Activated CD4-positive, CD25-positive, alpha-beta regulatory T cell treated with anti-CD3 and anti-CD28 coated beads, Interleukin-2, amount 50 U/mL, for 24 hours (primary cell): Measurements from ENCODE around the gene OR2H2.

Experiments
- ATAC-seq, 2 donors: fragments of 150-1000 bp; cut with Tn5 transposase; one replicate each; pipeline ENCODE4 v1.10.0; 2021; ENCODE audit warnings: mild to moderate bottlenecking in 1 of 2, moderate library complexity in 1 of 2

Gene OR2H2

DNA sequence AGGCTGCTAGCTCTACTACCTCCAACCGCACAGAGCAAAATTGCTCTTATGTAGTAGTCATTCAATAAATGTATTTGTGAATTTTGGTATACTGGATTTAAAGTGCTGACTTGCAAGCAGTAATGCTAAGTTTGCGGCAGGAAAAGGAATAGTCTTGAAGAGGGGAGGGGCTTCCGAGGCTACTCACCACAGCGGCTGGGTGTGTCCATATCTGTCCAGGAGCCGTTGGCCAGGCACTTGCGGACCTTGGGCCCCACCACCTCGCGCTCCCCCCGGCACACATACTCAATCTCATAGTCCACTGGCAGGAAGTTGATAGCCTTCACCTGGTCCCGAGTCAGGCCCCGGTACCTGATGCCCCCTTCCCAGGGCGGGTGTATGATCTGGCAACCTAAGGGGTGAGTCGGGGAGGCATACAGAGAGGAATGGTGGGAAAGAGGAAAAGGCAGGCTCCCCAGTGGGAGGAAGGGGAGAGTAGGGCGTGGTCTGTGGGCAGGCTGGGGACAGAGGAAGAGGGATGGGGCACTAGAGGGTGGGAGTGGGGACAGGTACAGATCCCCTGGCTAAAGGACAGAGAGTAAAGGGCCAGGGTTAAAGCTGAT, 46.4 kb downstream of the OR2H2 start:
- no peak for ATAC-seq

DNA sequence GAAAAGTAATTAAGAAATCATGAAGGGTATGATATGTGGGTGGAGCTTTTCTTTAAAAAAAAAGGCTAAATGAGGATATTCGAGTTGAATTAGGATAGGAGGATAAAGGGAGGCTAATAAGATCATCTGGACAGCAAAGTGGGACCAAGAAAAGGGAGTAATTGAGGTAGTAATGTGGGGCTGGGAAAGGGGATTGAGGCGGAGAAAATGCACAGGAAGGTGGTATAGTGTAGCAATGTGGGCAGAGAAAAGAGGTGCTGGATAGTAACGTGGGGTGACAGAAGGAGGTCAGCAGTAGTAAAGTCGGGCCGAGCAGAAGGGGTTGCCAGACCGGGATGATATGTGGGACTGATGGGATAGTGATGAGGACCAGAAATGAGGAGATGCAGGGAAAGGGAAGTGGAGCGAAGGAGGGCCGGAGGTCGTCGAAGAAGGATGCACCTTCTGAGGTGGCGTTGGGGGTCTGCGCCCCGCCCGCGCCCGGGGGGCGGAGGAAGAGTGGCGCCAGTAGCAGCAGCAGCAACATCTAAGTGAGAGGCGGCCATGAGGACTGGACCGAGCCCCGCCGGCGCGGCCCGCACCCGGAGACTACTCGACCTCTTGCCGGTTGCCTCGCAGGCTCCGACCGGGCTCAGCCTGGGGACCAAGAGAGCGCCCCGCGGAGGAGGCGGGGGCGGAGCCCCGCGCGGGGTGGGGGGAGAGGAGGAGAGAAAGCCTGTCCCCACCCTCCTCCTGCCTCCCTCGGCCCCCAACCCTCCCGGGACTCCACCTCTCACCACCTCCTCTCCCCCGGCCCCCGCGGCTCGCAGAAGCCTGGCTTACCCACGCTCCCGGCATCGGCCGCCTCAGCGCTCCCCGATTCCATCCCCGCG, 47.2 kb downstream of the OR2H2 start:
- peak; percentile 25 to 42 for ATAC-seq

DNA sequence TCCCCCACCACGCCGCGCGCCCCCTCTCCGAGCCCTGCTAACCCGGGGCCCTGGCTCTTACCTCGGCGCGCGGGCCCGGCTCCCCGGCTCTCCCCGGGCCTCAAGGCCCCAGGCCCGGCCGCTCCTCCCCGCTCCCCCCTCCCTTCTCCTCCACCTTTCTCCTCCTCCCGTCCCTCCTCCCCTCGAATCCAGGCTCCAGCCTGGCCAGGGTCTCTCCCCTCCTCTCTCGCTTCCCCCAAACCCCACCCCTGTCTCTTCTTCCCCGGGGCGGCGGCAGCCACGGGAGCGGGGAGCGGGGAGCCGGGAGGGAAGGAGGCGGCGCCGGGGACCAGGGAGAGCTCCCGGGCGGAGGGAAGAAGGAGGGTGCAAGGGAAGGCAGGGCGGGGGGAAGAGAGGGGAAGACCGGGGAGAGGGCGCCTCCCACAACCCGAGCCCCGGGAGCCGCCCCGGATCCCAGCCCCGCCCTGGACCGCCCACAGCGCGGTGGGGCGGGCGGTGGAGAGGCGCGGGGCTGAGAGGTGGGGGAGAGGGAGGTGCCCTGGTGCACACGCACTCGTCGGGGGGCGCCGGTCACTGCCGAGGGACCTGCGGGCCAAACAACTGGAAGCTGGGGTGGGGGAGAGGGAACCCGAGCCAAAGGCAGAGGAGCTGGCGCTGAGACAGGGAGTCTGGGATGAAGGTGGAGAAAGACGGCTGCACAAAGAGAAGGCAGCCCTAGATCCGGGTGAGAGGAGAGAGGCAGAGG, 48.0 kb downstream of the OR2H2 start, which contains the start of gene GABBR1:
Gene GABBR1 (minus strand): TSS at position 395 of the 745 bp plus-strand sequence. CDS start 798 bp downstream, outside the sequence.
- ATAC-seq: peak; percentile 73 to 78

- ATAC-seq: no peak
Measured at GRCh38 chr6:29633534-29633905, 48.6 kb downstream of the OR2H2 start.

GRCh38 chr6:29637247-29637646, 52.3 kb downstream of the OR2H2 start:
- no peak for ATAC-seq
